ENCODE measurements around the gene RNF215. TPM values are rescaled to one million over a fixed set of nuclear protein-coding genes. Genes with fewer than 3 reads are reported as not detected.
A peak's percentile ranks its signal among the peaks of the same experiment; 100 is the strongest.

The RNF215 gene
- total RNA-seq, 1 experiment from 2014 or later = 12.8 TPM

- no peak overlapping the region for H3K27ac Mint-ChIP-seq (ENCODE audit: unreplicated experiment)
- 0 out of 2 replicates have a peak, but pooled peaks cover 4% of the 10 kb centered on the region for H3K9me3 ChIP-seq
- no peak overlapping the region for H3K4me3 ChIP-seq (ENCODE audit: low read depth, low read length)
- H3K4me1 Mint-ChIP-seq (ENCODE audit: low read depth, unreplicated experiment) = peaks cover 14% of the 10 kb centered on the region
- no peak overlapping the region for H3K4me3 Mint-ChIP-seq (ENCODE audit: unreplicated experiment)
- H3K36me3 ChIP-seq (ENCODE audit: control insufficient read depth, insufficient read depth, low read length) = no peaks in the 10 kb centered on the region
- peak in 1 of 2 experiments; percentile 27 for DNase-seq
- no peaks in the 10 kb centered on the region for H3K27me3 ChIP-seq (replicated peaks; ENCODE audit: control insufficient read depth, insufficient read depth, low read length)
- intact Hi-C loops (cut with micrococcal nuclease; ENCODE audit: unreplicated experiment) = no loop called here
- POLR2A ChIA-PET = no interaction called here
- H3K27me3 Mint-ChIP-seq (ENCODE audit: insufficient read depth, unreplicated experiment) = no peaks in the 10 kb centered on the region
- TF ChIP-seq, protein P1, sequence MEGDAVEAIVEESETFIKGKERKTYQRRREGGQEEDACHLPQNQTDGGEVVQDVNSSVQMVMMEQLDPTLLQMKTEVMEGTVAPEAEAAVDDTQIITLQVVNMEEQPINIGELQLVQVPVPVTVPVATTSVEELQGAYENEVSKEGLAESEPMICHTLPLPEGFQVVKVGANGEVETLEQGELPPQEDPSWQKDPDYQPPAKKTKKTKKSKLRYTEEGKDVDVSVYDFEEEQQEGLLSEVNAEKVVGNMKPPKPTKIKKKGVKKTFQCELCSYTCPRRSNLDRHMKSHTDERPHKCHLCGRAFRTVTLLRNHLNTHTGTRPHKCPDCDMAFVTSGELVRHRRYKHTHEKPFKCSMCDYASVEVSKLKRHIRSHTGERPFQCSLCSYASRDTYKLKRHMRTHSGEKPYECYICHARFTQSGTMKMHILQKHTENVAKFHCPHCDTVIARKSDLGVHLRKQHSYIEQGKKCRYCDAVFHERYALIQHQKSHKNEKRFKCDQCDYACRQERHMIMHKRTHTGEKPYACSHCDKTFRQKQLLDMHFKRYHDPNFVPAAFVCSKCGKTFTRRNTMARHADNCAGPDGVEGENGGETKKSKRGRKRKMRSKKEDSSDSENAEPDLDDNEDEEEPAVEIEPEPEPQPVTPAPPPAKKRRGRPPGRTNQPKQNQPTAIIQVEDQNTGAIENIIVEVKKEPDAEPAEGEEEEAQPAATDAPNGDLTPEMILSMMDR (IDR thresholded peaks at IDR 0.05; ENCODE audit: insufficient read depth in 1 of 2, low read depth in 1 of 2, low read length in 1 of 2, severe bottlenecking in 1 of 2, unreplicated experiment in 1 of 2) = no peak
- H3K4me1 ChIP-seq = peaks cover 13% of the 10 kb centered on the region
- CTCF ChIA-PET = interaction anchor here (1.3 kb wide), 1 partner anchor 11 kb away, joined by 6 read pairs; no protein-coding TSS in a partner anchor
- H3K9me3 Mint-ChIP-seq (ENCODE audit: unreplicated experiment) = no peaks in the 10 kb centered on the region
- H3K36me3 Mint-ChIP-seq (ENCODE audit: insufficient read depth, unreplicated experiment) = no peaks in the 10 kb centered on the region
- BruUV-seq (replicated peaks) = no TSS peak
These were observed 47.6 kb upstream of the RNF215 start for GRCh38 chr22:30434843-30435242.

- POLR2A ChIA-PET = no interaction called here
These were observed 46.6 kb upstream of the RNF215 start for GRCh38 chr22:30433773-30434172.

DNA sequence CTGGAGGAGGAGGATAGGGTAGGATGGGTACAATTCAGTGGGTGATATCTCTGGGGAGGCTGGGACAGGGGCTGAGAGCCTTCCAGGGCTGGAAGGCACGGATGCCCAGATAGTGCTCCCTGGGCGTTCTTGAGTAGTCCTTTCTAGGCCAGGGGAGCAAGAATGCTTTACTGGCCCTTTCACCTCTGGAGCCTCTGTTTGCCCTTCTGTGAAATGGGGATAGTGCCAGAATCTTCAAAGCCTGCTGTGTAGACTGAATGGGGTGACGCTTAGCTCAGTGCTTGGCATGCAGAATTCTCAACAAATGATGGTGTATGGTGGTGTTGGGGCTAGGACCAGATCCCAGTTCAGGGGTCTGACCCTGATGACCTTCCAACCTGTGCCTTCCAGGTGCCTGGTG lies 46.0 kb upstream of the RNF215 start:
- Histone ChIP-seq H3K4me3 (ENCODE audit: low read depth, low read length) (no peak overlapping the region), H3K27me3 (replicated peaks; ENCODE audit: control insufficient read depth, insufficient read depth, low read length) (no peaks in the 10 kb centered on the region), H3K9me3 (0 out of 2 replicates have a peak, but pooled peaks cover 4% of the 10 kb centered on the region), H3K4me1 (peaks cover 13% of the 10 kb centered on the region), H3K36me3 (ENCODE audit: control insufficient read depth, insufficient read depth, low read length) (no peaks in the 10 kb centered on the region)
- BruUV-seq (replicated peaks) = no TSS peak
- ChIA-PET POLR2A (no interaction called here), CTCF (interaction anchor here (0.8 to 1.1 kb wide), 2 partner anchors 12 to 145 kb away, joined by 3 read pairs; no protein-coding TSS in a partner anchor)
- no peak overlapping the region for H3K4me3 Mint-ChIP-seq (ENCODE audit: unreplicated experiment)
- H3K9me3 Mint-ChIP-seq (ENCODE audit: unreplicated experiment) = no peaks in the 10 kb centered on the region
- TF ChIP-seq, protein P1 (IDR thresholded peaks at IDR 0.05; ENCODE audit: insufficient read depth in 1 of 2, low read depth in 1 of 2, low read length in 1 of 2, severe bottlenecking in 1 of 2, unreplicated experiment in 1 of 2) = no peak
- H3K36me3 Mint-ChIP-seq (ENCODE audit: insufficient read depth, unreplicated experiment) = no peaks in the 10 kb centered on the region
- H3K27me3 Mint-ChIP-seq (ENCODE audit: insufficient read depth, unreplicated experiment) = no peaks in the 10 kb centered on the region
- H3K27ac Mint-ChIP-seq (ENCODE audit: unreplicated experiment) = no peak overlapping the region
- peaks cover 14% of the 10 kb centered on the region for H3K4me1 Mint-ChIP-seq (ENCODE audit: low read depth, unreplicated experiment)
- intact Hi-C loops (cut with micrococcal nuclease; ENCODE audit: unreplicated experiment) = no loop called here
- no peak for DNase-seq

More at GRCh38 chr22:30433773-30434172, 46.6 kb upstream of the RNF215 start:
- no peaks in the 10 kb centered on the region for H3K36me3 Mint-ChIP-seq (ENCODE audit: insufficient read depth, unreplicated experiment)
- H3K9me3 ChIP-seq = 0 out of 2 replicates have a peak, but pooled peaks cover 4% of the 10 kb centered on the region
- no peak for DNase-seq
- no peaks in the 10 kb centered on the region for H3K27me3 Mint-ChIP-seq (ENCODE audit: insufficient read depth, unreplicated experiment)
- no TSS peak for BruUV-seq (replicated peaks)
- H3K4me3 ChIP-seq (ENCODE audit: low read depth, low read length) = no peak overlapping the region
- intact Hi-C loops (cut with micrococcal nuclease; ENCODE audit: unreplicated experiment) = no loop called here
- no peaks in the 10 kb centered on the region for H3K36me3 ChIP-seq (ENCODE audit: control insufficient read depth, insufficient read depth, low read length)
- no peak overlapping the region for H3K4me3 Mint-ChIP-seq (ENCODE audit: unreplicated experiment)
- no peak overlapping the region for H3K27ac Mint-ChIP-seq (ENCODE audit: unreplicated experiment)
- H3K4me1 Mint-ChIP-seq (ENCODE audit: low read depth, unreplicated experiment) = peaks cover 14% of the 10 kb centered on the region
- H3K27me3 ChIP-seq (replicated peaks; ENCODE audit: control insufficient read depth, insufficient read depth, low read length) = no peaks in the 10 kb centered on the region
- no peaks in the 10 kb centered on the region for H3K9me3 Mint-ChIP-seq (ENCODE audit: unreplicated experiment)
- CTCF ChIA-PET = no interaction called here
- TF ChIP-seq, protein P1 (IDR thresholded peaks at IDR 0.05; ENCODE audit: insufficient read depth in 1 of 2, low read depth in 1 of 2, low read length in 1 of 2, severe bottlenecking in 1 of 2, unreplicated experiment in 1 of 2) = no peak
- H3K4me1 ChIP-seq = peaks cover 13% of the 10 kb centered on the region

All from Caco-2 (cell line).